IPS DF 6.9 (cell line): ENCODE data around the gene MYLIP.

ENCODE experiments used
- DNase-seq: peaks from one replicate; pipeline ENCODE4 v3.0.0-alpha.2; 2013; ENCODE audit warnings: low read depth, low spot score
- H3K27ac ChIP-seq: one replicate; pipeline ENCODE4 v1.5.1; 2013; ENCODE audit warnings: low read length, control low read depth
- H3K27me3 ChIP-seq: 2 replicates; pipeline ENCODE4 v1.6.1; 2013; ENCODE audit warnings: mild to moderate bottlenecking, low read length; ENCODE audit not compliant: control insufficient read depth, insufficient read depth
- H3K36me3 ChIP-seq: 2 replicates; pipeline ENCODE4 v1.6.1; 2013; ENCODE audit warnings: low read length; ENCODE audit not compliant: control insufficient read depth, insufficient read depth
- H3K4me1 ChIP-seq: 2 replicates; pipeline ENCODE4 v1.6.1; 2013; ENCODE audit warnings: low read length; ENCODE audit not compliant: control insufficient read depth, insufficient read depth
- H3K4me3 ChIP-seq: 2 replicates; pipeline ENCODE4 v1.5.1; 2013; ENCODE audit warnings: mild to moderate bottlenecking, low read length
- H3K9me3 ChIP-seq: 2 replicates; pipeline ENCODE4 v1.6.1; 2013; ENCODE audit warnings: low read length, inconsistent platforms; ENCODE audit not compliant: control insufficient read depth, insufficient read depth
- WGBS: extraction: QIAGEN DNeasy Blood & Tissue Kit; methylation state at CpG from one replicate; pipeline ENCODE4 v1.1.7; 2013; ENCODE audit warnings: mixed read lengths, missing lambda C conversion rate; ENCODE audit not compliant: insufficient read length, insufficient coverage; 5-methylcytosine and 5-hydroxymethylcytosine counted together

The MYLIP gene

DNA sequence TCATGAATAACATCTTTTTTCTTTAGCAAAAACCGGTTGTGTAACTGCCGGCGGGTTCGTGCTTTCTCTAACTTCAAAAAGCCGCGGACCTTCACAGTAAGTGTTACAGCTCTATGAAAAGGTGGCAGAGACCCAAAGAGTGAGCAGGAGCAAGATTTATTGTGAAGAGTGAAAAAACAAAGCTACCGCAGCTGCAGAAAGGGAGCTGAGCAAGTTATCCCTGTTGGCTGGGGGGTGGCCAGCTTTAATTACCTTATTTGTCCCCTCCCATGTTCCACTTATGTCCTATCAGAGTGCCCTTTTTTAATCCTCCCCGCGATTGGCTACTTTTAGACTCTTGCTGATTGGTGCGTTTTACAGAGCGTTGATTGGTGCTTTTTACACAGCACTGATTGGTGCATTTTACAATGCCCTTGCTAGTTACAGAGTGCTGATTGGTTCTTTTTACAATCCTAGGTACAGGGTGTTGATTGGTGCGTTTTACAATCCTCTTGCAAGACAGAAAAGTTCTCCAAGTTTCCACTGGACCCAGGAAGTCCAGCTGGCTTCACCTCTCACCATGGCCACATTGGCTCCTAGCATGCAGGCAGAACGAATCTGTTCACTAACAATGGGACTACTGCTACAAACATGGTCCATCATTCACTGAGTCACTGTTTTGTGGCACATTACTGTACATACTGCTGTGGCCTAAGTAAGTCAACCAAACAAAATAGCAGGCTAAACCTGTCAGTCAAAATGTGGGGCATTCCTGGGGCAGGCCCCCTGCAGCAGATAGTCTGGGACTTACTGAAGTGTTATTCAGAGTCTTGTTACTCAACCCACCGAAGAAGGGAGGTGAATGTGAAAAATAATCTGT lies 52.8 kb downstream of the MYLIP start:
- Histone ChIP-seq H3K9me3 (no peaks in the 10 kb centered on the region), H3K36me3 (no peaks in the 10 kb centered on the region), H3K27me3 (no peaks in the 10 kb centered on the region), H3K27ac (no peak overlapping the region), H3K4me1 (no peaks in the 10 kb centered on the region), H3K4me3 (no peak overlapping the region)
- WGBS = no CpG with 5 or more reads among the region's 14 CpGs
- no peak for DNase-seq

- no peaks in the 10 kb centered on the region for H3K4me1 ChIP-seq
- H3K27me3 ChIP-seq = no peaks in the 10 kb centered on the region
- H3K9me3 ChIP-seq = no peaks in the 10 kb centered on the region
- WGBS = no CpG with 5 or more reads among the region's 4 CpGs
- no peak for DNase-seq
- no peaks in the 10 kb centered on the region for H3K36me3 ChIP-seq
- no peak overlapping the region for H3K4me3 ChIP-seq
- no peak overlapping the region for H3K27ac ChIP-seq
These were observed 54.3 kb downstream of the MYLIP start for GRCh38 chr6:16183187-16183664.

DNA sequence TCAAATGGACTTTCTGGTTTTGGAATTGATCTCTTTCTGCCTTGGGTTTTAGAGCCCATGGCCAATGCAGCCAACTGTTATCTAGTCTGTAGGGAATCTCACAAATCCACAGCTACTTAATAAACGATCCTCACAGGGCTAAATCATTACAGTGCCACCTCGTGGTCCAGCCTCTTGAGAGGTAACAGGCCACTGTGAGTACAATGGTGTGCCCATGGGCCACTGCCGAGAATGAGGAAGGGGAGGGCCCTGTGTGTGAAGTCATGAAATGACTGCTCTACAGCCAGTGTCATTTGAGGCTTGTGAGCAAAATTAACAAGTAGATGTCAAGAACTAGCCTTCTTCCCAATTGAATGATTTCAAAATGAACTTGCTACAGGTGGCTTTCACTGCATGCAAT lies 55.2 kb downstream of the MYLIP start:
- no peaks in the 10 kb centered on the region for H3K36me3 ChIP-seq
- no CpG with 5 or more reads among the region's 3 CpGs for WGBS
- no peak overlapping the region for H3K4me3 ChIP-seq
- H3K27me3 ChIP-seq = no peaks in the 10 kb centered on the region
- H3K27ac ChIP-seq = no peak overlapping the region
- H3K9me3 ChIP-seq = no peaks in the 10 kb centered on the region
- no peaks in the 10 kb centered on the region for H3K4me1 ChIP-seq
- DNase-seq = peak; percentile 25

DNA sequence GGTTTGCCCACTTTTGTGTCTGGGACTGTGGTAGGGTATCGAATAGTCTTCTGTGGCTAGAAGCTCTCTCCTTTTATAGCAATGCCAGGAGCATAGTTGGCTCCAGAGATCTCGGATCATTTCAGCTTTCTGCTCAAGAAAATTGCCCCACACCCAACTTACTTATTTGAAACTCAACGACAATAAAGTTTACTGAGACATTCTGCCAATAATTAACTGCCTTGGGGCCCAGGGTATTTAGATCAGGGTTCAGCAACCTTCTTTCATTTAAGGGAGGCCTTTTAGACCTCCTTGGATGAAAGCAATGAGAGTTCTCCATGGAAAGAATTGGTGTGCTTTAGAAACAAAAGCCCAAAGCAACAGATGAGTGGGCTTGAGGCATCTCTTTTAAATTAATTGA lies 55.7 kb downstream of the MYLIP start:
- no CpG with 5 or more reads among the region's 3 CpGs for WGBS
- Histone ChIP-seq H3K4me1 (no peaks in the 10 kb centered on the region), H3K9me3 (no peaks in the 10 kb centered on the region), H3K27me3 (no peaks in the 10 kb centered on the region), H3K36me3 (no peaks in the 10 kb centered on the region), H3K27ac (no peak overlapping the region), H3K4me3 (no peak overlapping the region)
- no peak for DNase-seq

DNA sequence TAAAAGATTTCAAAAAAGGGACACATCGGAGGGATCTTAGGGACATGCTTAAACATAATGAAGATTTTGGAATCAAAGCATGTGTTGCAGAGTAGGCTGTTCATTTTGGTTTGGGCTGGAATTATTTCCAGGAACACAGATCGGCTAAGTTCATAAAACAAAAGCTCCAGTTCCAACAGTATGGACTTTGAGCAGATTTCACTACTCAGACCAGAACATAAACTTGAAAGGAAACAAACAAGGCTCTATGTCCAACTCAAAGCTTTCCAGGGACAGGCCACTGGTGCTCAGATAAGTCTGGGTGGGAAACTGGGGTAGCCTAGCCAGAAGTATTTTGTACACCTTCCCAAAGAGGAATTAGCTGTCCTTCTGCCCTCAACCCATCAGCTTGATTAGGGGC lies 58.3 kb downstream of the MYLIP start:
- Histone ChIP-seq H3K4me1 (no peaks in the 10 kb centered on the region), H3K9me3 (no peaks in the 10 kb centered on the region), H3K36me3 (no peaks in the 10 kb centered on the region), H3K4me3 (no peak overlapping the region), H3K27me3 (no peaks in the 10 kb centered on the region), H3K27ac (no peak overlapping the region)
- no CpG with 5 or more reads among the region's 2 CpGs for WGBS
- no peak for DNase-seq

GRCh38 chr6:16190214-16190613 lies 61.3 kb downstream of the MYLIP start:
- H3K4me1 ChIP-seq = no peaks in the 10 kb centered on the region
- H3K4me3 ChIP-seq = no peak overlapping the region
- no peaks in the 10 kb centered on the region for H3K9me3 ChIP-seq
- no CpG with 5 or more reads among the region's 1 CpG for WGBS
- no peaks in the 10 kb centered on the region for H3K27me3 ChIP-seq
- no peak for DNase-seq
- H3K36me3 ChIP-seq = no peaks in the 10 kb centered on the region
- no peak overlapping the region for H3K27ac ChIP-seq

DNA sequence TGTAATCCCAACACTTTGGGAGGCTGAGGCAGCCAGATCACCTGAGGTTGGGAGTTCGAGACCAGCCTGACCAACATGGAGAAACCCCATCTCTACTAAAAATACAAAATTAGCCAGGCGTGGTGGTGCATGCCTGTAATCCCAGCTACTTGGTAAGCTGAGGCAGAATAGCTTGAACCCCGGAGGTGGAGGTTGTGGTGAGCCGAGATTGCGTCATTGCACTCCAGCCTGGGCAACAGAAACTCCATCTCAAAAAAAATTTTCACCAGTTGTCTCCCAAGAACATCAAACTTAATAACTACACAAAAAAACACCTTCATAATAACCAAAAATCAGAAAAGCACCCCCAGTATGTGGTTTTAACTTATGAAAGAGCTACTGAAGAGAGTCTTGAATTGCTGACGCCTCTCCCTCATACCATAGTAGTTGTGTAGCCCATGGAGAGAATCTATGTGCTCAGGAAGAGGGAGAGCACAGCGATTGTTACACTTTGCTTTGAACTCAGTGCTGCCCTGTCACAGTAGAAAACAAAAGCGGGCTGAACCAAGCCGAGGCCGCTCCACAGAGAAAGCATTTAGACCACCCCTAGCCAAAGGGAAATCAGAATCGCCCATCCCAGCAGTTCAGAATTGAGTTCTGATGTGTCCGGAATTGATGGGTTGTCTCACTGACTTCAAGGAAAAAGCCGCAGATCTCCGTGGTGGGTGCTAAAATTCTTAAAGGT lies 67.5 kb downstream of the MYLIP start:
- Histone ChIP-seq H3K9me3 (no peaks in the 10 kb centered on the region), H3K36me3 (no peaks in the 10 kb centered on the region), H3K27ac (no peak overlapping the region), H3K4me1 (no peaks in the 10 kb centered on the region), H3K4me3 (no peak overlapping the region), H3K27me3 (no peaks in the 10 kb centered on the region)
- WGBS = no CpG with 5 or more reads among the region's 14 CpGs
- DNase-seq = no peak

DNA sequence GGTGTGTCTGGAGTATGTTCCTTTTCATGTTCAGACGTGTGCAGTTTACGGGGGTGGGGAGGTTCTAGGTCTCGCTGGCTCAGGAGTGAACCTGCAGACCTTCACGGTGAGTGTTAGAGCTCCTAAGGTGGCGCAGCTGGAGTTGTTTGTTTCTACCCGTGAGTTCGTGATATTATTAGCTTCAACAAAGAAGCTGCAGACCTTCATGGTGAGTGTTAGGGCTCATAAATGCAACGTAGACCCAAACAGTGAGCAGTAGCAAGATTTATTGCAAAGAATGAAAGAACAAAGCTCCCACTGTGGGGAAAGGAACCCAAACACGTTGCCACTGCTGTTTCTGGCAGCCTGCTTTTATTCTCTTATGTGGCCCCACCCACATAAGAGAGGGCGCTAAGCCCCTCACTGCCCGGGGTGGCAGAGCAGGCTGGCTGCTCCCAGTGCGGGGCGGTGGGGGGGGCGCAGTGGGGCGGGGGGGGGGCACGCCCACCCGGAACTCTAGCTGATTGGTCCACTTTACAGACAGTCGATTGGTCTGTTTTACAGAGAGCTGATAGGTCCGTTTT lies 68.2 kb downstream of the MYLIP start:
- Histone ChIP-seq H3K27me3 (no peaks in the 10 kb centered on the region), H3K36me3 (no peaks in the 10 kb centered on the region), H3K4me3 (no peak overlapping the region), H3K27ac (no peak overlapping the region), H3K9me3 (no peaks in the 10 kb centered on the region), H3K4me1 (no peaks in the 10 kb centered on the region)
- WGBS = no CpG with 5 or more reads among the region's 19 CpGs
- DNase-seq = no peak
